Myocyte (in vitro differentiated cells): ENCODE results near the gene PKIG. TPM values are rescaled to one million over a fixed set of nuclear protein-coding genes. Genes with fewer than 3 reads are reported as not detected.
"Not testable (repeated sequence)": the region's sequence is repeated elsewhere in the genome, so short reads cannot be mapped to it uniquely, and the experiment has no call there.

ENCODE experiments used
- DNase-seq: peaks from one replicate; pipeline ENCODE4 v3.0.0-alpha.2; 2012; ENCODE audit warnings: low read depth
- polyA plus RNA-seq: library from polyadenylated mRNA; unstranded; fragments of >200 nt; gene quantifications from one replicate; pipeline ENCODE4 v1.2.1, GENCODE V29; 2012; ENCODE audit warnings: missing spikeins
- total RNA-seq: library from RNA; depleted of rRNA; stranded (reverse); fragments of >200 nt; gene quantifications from 2 replicates; pipeline ENCODE4 v1.2.3, GENCODE V29; 2014

The PKIG gene
- 46.8 and 51.9 TPM in 2 replicates for total RNA-seq
- polyA plus RNA-seq: 32.7 TPM

- DNase-seq: peak; percentile 89
These were observed at the start of gene PKIG for GRCh38 chr20:44582311-44583025. TSS of gene PKIG (plus strand) at chr20:44582579. CDS start at chr20:44614557, 31,978 bp downstream.

- DNase-seq: no peak
These were observed 49.4 kb upstream of the PKIG start for GRCh38 chr20:44532981-44533331.

DNA sequence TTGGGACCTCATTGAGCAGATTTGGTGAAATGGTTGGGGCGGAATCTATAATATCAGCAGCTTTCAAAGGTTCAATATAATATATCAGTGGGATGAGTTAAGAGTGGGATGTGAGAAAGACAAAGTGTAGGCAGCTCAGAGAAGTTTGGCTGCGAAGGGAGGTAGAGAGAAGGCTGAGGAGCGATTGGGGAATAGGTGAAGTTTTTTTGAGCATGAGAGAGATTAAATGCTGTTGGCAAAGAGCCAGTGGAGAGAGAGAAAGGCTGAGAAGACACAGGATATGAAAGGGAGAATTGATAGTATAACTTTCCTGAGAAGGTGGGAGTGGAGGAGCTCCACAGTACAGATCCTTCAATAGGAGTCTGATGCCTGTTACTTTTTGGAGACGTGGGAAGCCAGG lies 48.5 kb upstream of the PKIG start:
- DNase-seq: no peak

DNA sequence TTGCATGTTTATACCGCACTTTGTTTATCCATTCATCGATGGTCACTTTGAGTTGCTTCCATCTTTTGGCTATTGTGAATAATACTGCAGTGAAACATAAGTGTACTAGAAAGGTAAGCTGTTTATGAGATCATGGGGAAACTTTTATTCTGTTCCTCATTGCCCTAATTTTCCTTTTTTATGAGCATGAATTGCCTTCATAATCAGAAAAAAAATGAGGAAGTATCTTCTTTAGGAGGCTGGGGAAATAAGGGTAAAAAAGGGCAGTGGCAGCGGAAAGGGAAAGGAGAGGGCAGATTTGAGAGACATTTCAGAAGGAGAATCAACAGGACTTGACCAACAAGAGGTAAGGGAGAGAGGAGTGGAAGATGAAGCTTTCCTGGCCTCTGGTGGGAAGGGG lies 46.2 kb upstream of the PKIG start:
- no peak for DNase-seq

- peak; percentile 24 for DNase-seq
These were observed 44.4 kb upstream of the PKIG start for GRCh38 chr20:44537993-44538392.

DNA sequence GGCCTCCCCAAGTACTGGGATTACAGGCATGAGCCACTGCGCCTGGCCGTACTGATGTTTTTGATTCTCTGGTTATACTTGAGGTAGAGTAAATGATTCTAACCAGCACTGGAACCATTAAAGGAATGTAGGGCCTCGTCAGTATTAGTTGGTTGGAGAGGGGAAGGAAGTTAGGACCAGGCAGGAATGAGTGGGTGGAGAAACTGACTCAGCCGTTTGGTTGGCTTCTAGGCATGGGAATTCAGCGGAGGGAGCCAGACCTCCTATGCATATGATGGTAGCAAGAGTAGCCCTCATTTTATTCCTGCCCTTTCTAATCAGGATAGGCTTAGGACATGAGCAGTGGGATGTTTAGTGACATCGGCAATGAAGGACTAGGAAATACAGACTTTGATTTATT lies 41.5 kb upstream of the PKIG start:
- no peak for DNase-seq

- DNase-seq: no peak
These were observed 40.4 kb upstream of the PKIG start for GRCh38 chr20:44541992-44542391.

DNA sequence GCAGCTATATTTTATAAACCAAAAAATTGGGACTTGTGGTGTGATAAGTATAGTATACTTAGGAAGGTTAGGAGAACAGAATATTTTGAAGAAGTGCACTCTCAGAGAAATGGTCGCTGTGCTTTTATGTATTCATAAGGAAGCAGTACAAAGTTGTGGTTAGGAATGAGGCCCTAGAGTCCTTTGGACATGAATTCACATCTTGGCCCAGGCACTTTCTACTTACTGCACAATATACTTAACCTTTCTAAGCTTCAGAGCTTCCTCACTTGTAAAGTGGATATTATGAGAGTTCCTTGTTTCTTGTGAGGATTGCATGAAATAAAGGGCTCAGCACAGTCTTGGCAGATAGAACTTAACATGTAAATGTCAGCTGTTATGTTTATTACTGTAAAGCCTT lies 39.5 kb upstream of the PKIG start:
- DNase-seq: no peak

DNA sequence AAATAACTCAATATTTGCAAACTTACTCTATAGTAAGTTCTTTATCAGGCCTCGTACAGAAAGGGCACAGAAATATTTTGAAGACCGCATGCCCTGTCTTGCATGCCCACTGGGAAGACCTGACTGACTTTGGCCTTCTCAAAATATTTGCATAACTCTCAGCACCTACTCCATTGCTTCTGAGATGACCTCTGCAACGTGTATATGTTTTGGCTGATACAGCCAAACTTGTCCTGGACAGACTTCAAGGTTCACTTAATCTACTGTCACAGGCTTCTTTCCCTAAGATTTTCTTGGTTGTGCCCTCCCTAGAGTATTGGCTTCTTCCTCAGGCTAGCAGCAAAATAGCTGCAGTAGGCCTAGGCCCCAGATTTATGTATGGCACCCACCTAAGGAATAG lies 39.0 kb upstream of the PKIG start:
- no peak for DNase-seq

DNA sequence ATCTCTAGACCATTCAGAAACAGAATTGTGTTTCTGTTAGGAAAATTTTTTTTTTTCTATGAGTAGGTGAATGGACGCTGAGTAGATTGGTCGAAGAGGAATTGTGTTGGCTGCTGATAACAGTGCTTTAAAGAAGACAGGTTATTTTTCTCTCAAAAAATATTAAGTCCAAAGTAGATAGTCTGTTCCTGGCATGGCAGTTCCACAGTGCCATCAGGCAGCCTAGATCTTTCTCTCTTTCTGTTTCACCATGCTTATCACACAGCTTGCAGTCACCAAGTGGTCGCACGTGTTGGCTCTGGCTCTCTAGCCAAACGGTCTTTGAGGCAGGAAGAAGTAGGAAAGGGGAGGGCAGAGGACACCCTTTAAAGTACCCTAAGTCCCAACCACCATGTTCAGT lies 38.1 kb upstream of the PKIG start:
- DNase-seq: no peak

- no peak for DNase-seq
These were observed 35.0 kb upstream of the PKIG start for GRCh38 chr20:44547419-44547818.

DNA sequence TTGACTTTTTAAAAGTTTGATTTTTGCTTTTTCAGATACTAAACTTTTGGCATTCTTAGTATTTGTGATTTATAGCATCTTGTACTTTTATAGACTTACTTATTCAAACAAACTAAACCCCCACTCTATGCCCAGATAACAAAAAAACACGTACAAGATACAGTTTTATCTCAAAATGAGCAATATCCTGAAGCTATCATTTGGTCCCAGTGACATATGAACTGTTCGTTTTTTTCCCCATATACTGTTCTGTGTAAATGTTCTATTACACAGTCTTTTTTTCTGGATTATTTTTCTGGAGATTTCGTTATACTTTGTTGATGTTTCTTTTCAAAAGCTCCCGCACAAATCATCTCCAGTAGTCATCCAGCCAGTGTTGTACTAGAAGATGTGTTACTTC lies 33.3 kb upstream of the PKIG start:
- no peak for DNase-seq

- DNase-seq: no peak
These were observed 30.3 kb upstream of the PKIG start for GRCh38 chr20:44552050-44552449.

DNA sequence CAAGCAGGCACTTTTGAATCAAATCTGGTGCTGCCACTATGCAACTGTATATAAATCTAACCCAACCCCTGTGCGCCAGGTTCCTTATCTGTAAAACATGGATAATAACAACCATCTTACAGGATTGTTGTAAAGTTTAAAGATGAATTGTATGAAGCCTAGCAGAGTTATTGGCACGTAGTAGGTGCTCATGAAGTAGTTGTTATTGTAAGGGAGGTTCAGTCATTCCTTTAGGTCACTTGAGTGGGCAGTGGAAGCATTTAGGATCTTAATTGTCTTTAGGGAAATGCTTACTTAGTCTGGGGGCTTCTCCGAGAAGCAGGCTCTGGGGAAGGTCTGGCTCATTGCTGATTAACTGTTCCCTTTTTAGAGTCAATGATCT lies 29.8 kb upstream of the PKIG start:
- DNase-seq: no peak

DNA sequence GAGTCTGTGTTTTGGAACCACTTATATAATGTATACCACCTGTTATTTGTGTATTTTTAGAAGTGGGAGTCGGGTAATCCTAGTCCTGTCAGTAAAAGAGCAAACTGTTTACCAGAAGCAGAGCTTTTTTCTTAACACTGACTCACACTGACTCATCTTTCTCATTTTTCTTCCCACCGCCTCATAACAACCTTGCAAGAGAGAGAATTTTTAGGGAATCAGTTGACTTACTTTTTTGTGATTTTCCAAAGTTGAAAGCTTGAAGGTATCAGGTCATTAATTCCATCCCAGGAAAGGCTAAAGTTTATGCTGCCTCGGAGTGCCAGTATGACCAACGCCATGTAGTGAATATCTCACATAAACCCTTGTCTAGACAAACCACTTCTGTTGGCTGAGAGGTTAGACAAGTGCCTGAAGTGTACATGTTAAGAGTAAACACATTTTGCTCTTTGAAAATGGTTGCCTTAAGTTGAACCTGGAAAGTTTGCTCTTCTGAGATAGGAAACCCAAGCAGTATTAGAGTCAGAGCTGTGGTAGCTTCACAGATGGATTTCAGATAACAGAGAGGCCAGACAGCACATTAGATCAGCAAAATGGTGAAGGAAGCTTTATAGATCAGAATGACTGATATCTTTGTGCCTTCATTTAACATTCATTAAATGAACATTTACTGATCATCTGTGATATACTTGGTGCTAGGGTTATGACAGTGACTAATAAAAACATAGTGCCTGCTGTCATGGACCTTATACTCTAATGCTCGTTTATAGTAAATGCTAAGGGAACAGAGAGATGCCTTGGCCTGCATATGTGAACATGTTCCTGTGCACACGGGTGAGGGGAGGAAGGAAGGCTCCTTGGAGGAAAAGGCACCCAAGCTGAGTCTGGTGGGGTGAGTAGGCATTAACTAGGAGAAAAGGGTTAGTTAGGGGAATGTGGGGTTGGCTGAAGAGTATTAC lies 29.1 kb upstream of the PKIG start:
- peak; percentile 68 for DNase-seq

DNA sequence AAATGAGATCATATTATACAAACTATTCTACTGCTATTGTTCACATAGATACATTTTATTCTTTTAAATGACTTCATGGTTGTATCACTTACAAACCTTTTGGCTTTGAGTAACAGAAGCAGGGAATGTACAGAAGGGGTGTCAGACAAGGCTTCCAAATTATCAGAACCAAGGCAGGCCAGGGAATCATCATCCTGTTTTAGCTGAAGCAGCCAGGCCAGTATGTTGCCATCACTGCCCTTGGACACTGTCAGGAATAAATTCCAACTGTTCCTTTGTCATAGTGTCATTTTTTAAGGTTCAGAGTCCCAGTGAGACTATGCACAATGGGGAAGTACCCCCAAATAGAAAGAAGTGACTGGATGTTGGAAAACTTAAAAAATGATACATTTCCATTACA lies 23.1 kb upstream of the PKIG start:
- no peak for DNase-seq

GRCh38 chr20:44560229-44560628 lies 22.1 kb upstream of the PKIG start:
- DNase-seq: no peak

DNA sequence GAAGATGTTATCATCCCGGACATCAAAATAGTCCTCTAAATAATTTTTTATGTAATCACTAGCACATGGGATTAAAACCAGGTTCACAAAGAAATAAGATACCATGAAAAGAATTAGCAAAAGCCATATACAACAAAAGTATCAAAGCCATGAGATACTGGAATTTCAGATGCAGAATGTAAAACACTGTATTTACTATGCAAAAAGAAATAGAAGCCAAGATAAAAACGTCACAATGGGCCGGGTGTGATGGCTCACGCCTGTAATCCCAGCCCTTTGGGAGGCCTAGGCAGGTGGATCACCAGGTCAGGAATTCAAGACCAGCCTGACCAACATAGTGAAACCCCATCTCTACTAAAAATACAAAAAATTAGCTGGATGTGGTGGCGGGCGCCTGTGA lies 21.6 kb upstream of the PKIG start:
- DNase-seq: not testable (repeated sequence)

- DNase-seq: no peak
These were observed 20.5 kb upstream of the PKIG start for GRCh38 chr20:44561876-44562275.

- no peak for DNase-seq
These were observed 16.4 kb upstream of the PKIG start for GRCh38 chr20:44566018-44566417.

DNA sequence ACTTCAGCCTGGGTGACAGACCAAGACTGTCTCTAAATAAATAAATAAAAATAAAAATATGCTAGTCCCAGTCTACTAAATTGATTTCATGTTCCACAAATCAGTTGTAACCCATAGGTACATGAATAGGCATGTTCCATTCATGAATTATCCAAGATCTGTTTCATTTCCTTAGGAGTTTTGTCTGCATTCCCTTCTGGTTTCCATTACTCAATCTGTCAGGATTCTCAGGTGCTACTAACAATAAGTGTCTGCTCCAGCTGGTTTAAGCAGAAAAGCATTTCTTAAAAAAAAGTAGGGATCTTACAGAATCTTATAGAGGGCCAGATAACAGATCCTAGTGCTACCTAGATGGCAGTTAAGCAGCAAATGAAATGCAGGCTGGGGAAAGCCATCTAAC lies 15.6 kb upstream of the PKIG start:
- no peak for DNase-seq

GRCh38 chr20:44570367-44570766 lies 12.0 kb upstream of the PKIG start:
- DNase-seq: no peak
